NCI-H128 (cell line): Measurements from ENCODE around the gene CFTR.
"Not testable (repeated sequence)": the region's sequence is repeated elsewhere in the genome, so short reads cannot be mapped to it uniquely, and the experiment has no call there.

Experiments used
- DNase-seq: peaks from one replicate; lab custom pipeline; 2025; ENCODE audit not compliant: unreplicated experiment; lab: John Stamatoyannopoulos, UW

The CFTR gene

DNA sequence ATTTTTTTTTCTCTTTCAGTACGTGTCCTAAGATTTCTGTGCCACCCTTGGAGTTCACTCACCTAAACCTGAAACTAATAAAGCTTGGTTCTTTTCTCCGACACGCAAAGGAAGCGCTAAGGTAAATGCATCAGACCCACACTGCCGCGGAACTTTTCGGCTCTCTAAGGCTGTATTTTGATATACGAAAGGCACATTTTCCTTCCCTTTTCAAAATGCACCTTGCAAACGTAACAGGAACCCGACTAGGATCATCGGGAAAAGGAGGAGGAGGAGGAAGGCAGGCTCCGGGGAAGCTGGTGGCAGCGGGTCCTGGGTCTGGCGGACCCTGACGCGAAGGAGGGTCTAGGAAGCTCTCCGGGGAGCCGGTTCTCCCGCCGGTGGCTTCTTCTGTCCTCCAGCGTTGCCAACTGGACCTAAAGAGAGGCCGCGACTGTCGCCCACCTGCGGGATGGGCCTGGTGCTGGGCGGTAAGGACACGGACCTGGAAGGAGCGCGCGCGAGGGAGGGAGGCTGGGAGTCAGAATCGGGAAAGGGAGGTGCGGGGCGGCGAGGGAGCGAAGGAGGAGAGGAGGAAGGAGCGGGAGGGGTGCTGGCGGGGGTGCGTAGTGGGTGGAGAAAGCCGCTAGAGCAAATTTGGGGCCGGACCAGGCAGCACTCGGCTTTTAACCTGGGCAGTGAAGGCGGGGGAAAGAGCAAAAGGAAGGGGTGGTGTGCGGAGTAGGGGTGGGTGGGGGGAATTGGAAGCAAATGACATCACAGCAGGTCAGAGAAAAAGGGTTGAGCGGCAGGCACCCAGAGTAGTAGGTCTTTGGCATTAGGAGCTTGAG lies at the start of gene CFTR:
TSS of gene CFTR (plus strand) at position 801 of the 830 bp plus-strand sequence. CDS start 70 bp downstream, outside the sequence.
- DNase-seq, result no peak

DNA sequence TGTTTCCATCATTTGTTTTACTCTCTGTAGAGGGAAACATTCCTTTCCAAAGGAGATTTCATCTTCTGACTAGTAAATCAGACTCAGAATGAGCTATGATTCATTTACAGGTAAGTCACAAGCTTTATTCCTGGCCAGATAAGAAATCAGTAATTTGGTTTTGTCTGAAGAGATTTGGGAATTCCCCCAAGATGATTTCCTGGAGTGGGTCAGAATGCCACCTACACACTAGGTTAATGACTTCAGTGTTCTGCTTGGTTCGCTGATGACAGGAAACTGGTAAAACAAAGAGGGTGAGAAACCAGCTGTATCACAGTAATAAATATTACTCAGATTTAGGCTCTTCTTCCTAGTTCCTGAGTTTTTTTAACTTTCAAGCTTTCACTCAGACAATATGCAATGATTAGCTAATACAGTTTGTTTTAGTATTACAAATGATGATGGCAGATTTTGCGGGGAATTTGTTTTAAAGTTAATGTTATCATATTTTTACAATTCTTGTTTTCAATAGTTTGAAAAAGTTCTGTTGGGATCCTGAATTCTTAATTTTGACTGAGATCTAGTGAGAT lies 44.3 kb upstream of the CFTR start:
- DNase-seq, result no peak

DNA sequence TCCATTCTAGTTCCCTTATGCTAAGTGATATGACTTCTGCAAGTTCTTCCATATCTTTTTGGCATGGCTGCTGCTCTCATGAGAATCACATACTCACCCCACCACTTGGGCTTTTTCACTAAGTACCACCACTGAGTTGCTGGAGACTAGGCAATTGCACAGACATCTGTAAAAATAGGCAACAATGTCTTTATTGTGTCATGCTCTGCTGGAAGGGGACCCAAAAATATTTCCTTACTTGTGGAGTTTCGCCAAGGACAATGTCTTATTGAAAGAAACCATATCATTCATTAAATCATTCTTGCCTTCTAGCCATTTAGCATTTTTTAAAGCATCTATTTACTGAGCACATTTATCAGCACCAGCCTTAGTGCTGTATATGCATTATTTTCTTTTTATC lies 35.2 kb upstream of the CFTR start:
- DNase-seq, result no peak

DNA sequence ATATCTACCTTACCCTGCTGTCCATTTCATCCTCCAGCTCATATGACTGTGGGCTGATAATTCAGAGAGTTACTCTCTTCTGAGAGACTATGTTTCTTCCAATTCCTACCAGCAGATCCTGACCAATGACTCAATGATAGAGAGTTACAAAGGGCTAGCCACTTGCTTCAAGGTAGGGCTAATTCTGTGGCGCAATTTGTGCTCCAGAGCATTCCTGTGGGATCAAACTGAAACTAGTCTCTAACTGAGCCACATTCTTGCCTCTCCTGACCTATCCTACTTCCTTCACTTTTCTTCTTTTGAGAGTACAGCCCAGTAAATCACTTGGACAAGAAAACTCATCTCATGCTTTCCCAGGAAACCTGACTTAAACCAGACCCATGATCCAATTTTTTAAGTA lies 34.6 kb upstream of the CFTR start:
- no peak for DNase-seq

DNA sequence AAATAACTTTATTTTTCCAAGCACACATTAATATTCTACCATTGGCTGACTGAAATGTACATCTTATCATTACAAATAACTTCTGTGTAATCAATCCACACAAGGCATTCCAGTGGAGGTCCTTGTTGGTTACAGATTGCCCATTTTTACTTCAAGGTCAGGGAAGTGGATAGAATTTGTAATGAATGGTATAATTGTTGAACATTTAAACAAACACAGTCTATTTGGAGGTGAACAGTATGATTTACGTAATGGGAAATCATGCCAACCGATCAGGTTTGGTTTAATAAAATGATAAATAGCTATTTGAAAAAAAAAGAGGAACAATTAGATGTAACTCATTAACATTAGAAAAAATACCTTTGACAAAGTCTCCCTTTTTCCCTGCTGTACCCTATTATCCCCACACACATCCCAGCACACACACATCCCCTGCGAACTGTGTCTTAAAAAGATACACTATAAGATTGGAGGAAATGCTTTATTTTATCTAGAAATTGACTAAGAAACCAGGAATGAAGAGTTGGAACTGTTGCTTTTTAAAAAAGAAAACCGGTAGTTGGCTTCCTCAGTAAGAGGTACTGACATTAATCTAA lies 33.5 kb upstream of the CFTR start:
- no peak for DNase-seq

DNA sequence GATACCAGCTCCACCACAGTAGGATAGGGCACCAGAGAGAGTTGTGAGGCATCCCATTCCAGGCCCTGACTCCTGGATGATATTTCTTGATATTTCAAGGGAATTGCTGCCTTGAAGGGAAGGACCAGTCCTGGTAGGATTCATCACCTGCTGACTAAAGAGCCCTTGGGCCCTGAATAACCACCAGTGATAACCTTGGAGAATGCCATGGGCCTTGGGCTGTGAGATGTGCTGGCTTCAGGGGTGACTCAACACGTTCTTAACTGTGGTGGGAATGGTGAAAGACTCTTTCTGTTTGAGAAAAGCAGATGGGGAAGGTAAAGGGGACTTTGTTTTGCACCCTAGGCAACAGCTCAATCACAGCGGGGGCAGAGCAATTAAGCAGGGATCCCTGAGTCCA lies 31.2 kb upstream of the CFTR start:
- DNase-seq, result no peak

DNA sequence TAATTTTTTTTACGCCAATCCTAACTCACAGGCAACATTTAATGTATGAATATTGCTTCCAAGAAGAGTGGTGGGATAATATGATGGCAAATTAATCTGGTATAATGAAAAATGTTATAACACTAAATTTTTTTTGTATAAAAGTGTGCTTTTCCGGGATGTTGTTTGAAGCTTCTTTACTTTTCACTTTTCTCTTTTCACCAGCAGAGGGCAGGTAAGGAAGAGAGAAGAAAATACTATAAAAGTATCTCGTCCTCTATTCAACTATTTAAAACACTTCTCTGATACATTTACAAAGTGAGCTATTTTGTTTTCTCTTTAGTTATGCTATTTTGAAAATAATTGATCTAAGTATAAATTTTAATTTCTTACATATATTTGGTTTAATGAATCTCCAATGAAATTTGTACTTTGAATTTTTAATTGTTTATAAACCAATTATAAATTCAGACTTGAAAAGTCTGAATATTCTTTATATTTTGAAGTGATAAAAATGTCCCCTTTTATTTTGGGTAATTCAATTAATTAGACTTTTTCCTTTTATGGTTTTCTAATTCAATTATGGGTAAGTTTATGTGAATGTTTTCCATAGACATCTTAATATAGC lies 20.7 kb upstream of the CFTR start:
- DNase-seq, result no peak

DNA sequence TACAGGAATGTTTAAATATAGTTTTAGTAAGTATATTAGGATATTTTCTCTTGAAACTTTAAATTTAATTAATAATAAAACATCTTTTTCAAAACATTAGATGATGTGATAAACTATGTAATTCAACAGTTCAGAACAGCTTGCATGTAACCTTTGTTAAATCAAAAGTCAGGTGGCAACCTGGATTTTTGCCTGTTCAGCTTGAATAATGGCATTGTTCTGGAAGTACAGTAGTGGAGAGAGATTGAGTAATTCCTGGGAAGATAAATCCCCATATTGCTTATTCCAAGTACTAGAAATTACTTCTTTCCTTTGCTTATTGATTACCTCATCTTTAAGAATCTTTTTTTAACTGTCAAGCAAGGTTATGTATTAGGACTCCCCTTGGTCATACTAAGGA lies 20.1 kb upstream of the CFTR start:
- DNase-seq, result no peak

DNA sequence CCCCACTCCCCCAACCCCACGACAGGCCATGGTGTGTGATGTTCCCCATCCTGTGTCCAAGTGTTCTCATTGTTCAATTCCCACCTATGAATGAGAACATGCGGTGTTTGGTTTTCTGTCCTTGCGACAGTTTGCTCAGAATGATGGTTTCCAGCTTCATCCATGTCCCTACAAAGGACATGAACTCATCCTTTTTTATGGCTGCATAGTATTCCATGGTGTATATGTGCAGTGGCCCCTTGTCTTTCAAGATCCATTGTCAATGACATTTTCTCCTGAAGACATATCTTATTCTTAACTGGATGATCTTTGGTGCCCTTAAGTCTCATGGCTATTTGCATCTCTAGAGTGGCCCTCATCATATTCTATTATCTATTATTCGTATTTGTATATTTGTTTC lies 19.0 kb upstream of the CFTR start:
- not testable (repeated sequence) for DNase-seq

DNA sequence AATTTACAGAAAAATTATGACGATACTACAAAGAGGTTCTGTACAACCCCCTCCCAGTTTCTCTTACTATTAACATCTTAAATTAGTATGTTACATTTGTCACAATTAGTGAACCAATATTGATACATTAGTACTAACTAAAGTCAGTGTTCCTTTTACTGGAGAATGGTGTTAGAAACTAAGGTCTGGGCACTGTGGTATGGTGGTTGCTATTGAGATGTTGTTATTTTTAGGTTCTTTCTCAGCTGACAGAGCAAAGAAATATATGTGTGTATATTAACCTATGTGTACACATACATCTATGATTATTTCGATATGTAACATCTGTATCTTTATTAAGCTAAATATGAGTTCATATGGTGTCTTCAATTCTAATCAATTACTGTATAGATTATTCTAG lies 11.7 kb upstream of the CFTR start:
- DNase-seq, result no peak

DNA sequence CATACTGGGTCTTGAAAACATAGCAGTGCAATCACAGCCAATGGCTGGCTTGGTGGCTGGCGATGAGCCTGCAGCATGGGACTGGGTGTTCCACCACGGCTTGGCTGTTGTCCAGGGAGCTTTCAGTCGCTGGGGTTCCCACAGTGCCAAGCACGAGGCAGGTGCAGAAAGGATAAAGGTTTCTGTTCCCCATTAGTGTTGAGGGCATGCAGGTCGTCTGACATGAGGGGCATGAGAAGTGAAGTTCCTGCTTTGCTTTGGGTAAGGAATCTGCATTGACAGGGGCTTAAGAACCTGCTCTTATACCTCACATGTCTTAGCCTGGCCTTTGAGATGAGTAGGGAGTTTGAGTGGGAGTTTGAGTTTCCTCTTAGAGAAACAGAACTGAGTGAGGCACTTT lies 9.0 kb upstream of the CFTR start:
- DNase-seq, result no peak

DNA sequence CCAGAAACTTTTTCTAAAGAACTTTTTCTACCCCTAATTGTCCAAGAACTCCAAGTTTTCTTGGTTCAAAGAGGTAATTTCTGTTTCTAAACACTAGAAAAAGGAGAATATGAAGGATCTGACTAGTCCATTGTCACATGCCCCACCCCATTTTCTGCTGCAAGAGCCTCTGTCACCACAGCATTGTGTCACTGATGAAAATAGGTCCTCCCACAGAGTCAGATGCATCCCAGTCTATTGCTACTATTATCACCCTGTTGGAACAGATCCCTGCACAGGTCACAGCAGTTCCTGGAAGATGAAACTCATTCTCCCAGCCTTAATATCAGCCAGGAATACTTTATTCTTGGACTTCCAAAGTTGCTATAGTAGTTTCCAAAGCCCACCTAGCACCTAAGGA lies 7.5 kb upstream of the CFTR start:
- DNase-seq, result no peak

DNA sequence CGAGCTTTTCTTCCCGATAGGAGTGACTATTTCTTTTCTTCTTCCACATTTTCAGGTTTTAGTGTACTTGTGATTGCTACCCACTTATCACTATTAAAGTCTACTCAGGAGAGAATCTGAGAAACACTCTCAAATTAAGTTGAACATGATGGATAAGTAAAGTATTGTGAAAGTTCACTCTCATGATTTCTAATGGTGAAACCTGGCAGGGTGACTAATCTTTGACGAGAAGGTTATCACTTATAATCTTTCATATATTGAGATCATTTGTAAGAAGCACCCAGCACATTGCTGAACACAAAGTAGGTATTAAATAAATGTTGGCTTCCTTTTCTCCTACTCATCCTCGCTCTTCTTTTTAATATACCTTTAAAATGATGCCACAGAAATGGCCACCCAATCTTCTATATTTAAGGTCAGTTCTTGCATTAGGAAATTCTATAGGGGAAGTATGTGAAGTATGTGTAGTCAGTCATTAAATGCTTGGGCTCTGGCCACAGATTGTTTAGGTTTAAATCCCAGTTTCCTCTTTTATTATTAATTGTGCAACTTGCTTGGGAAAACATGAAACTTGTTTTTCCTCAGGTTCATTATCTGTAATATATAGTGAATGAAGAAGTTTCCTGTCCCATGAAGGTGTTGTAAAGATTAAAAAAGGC lies 3.1 kb upstream of the CFTR start:
- no peak for DNase-seq

DNA sequence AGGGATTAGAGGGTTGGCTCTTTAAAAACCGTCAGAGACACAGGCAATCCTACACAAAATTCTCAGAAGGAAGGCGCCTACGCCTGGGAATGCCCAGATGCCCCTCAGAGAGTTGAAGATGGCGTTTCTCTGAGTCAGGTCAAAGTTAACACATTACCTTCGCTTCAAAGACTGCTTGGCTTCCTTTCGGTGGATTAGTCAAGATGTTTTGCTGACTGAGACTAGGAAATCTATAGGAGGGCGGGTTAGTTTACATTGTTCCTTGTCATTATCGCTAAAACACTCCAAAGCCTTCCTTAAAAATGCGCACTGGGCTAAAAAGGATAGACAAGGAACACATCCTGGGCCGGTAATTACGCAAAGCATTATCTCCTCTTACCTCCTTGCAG lies 995 bp upstream of the CFTR start:
- DNase-seq, result no peak

DNA sequence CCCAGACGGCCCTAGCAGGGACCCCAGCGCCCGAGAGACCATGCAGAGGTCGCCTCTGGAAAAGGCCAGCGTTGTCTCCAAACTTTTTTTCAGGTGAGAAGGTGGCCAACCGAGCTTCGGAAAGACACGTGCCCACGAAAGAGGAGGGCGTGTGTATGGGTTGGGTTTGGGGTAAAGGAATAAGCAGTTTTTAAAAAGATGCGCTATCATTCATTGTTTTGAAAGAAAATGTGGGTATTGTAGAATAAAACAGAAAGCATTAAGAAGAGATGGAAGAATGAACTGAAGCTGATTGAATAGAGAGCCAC lies 184 bp downstream of the CFTR start:
- no peak for DNase-seq

DNA sequence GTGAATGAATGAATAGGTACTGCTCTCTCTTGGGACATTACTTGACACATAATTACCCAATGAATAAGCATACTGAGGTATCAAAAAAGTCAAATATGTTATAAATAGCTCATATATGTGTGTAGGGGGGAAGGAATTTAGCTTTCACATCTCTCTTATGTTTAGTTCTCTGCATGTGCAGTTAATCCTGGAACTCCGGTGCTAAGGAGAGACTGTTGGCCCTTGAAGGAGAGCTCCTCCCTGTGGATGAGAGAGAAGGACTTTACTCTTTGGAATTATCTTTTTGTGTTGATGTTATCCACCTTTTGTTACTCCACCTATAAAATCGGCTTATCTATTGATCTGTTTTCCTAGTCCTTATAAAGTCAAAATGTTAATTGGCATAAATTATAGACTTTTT lies 1.2 kb downstream of the CFTR start:
- DNase-seq, result no peak

DNA sequence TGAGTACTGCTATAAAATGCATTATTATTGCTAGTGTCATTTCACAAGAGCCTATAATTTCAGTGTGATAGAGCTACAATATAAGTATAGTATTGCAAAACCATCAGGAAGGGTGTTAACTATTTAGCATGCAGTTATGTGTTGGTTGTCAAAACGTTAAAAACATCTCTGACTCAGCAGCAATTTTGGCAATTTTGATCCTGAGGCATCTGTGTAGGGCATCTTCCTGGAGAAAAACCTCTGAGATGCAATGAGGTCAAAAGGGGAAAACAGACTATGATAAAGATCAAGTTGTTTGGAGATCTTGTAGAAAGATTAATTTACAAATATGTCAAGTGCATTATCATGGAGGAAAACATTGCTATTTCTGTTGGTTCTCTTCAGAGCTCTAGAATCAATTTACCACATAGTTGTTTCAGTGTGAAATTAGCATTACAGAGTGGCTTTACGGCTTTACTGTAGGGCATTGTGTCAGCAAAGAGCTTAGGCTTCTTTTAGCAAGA lies 5.3 kb downstream of the CFTR start:
- no peak for DNase-seq

DNA sequence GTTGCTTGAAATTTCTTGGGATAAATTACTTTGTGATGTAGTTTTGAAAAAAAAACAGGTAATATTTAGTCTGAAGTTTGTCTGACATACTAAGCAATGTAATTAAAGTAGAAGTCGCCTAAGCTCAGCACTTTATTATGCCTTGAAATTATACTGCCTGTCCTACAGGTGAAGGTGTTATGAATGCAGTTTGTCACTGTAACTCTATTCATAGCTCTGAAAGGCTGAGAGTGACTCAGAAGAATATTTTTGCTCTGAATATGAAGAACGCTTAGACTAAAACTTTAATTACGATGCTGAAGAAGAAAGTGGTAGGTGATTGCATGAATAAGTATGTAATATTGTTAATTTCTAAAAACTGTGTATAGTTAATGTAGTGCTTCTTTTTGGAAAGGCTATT lies 9.2 kb downstream of the CFTR start:
- DNase-seq, result no peak

DNA sequence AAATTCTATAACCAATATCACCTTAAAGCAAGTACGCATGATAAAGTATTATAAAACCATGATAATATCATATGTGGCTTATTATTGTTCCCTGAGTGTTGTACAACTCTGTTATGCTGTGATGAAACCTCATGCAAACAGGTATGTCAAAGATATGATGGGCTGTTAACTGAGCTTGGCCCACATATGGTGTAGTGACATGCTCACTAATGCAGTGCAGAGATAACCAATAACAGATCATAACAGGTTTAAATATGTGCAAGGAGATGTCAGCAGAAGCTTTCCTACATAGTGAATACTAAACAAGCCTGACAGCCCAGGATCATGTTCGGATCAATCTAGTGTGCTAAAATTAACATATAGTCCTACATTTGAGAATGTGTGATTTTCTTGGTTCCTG lies 9.6 kb downstream of the CFTR start:
- no peak for DNase-seq

DNA sequence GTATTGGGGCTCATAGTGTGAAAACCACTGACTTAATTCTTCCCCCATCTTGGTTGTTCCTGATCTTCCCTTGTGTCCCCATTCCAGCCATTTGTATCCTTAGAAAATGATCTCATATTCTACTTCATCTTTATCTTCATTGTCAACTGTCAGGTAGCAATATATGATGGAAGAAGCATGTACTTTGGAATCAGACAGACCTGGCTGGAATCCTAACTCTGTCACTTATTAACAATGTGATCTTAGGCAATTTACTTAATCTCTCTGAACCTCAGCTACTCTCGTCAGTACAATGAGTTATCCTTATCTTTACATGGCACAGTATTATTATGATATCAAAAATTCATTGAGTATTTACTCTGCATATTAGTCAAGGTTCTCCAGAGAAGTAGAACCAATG lies 10.1 kb downstream of the CFTR start:
- no peak for DNase-seq

DNA sequence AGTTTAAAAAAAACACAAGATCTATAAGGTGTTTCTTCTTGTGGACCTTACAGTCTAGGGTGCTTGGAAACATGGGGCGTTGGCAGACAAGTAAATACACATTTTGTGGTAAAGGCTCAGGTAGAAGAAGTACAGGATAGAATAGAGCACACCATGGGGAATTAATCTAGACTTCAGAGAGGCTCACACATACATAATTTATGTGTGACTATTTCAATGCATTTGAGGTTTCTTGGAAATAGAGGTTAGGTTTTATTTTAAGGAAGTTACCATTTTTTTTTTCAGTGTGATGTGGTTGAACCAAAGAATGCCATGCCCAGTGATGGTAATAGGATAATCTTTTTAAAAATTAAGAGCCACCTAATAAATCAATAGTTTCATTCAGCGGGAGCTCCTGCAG lies 12.8 kb downstream of the CFTR start:
- no peak for DNase-seq

DNA sequence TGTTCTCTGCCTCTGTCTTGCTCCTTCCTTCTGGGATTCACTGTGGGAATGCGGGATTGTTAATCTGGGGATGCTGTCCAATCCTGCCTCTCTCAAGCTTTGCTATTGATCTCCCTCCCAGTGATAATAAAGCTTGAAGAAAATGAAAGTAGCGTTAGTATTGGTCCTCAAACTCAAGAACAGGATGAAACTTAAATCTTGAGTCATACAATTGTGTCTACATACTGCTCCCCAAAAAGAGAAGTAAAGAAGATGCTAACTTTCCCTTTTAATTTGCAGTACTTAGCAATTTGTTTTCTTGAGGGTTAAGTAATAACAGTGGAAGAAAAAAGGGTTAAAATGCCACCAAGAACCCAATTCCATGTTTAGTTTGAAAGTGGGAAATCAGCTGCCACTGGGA lies 13.6 kb downstream of the CFTR start:
- DNase-seq, result no peak
